Stimulated activated effector memory CD8-positive, alpha-beta T cell treated with anti-CD3 and anti-CD28 coated beads, Interleukin-12 subunit alpha, Interleukin-12 subunit beta, amount 100 ng/mL, for 72 hours (primary cell): Measurements from ENCODE around the gene NMT2.

Experiments used
- ATAC-seq: fragments of 150-1000 bp; cut with Tn5 transposase; 2 replicates; pipeline ENCODE4 v1.10.0; 2021
- DNase-seq, 2 donors: peaks; one replicate each; pipeline ENCODE4 v3.0.0; 2021 to 2022; ENCODE audit warnings: low spot score in 2 of 2
- H3K27ac Mint-ChIP-seq: one replicate; pipeline ENCODE4 v1.8.0; 2022; ENCODE audit warnings: mild to moderate bottlenecking, mixed read lengths
- H3K36me3 Mint-ChIP-seq: one replicate; pipeline ENCODE4 v1.8.0; 2022; ENCODE audit warnings: mild to moderate bottlenecking, mixed read lengths
- H3K4me1 Mint-ChIP-seq: one replicate; pipeline ENCODE4 v1.8.0; 2022; ENCODE audit warnings: mixed read lengths
- H3K4me3 Mint-ChIP-seq: one replicate; pipeline ENCODE4 v1.8.0; 2022; ENCODE audit warnings: mild to moderate bottlenecking, mixed read lengths
- H3K9me3 Mint-ChIP-seq: one replicate; pipeline ENCODE4 v1.8.0; 2022; ENCODE audit warnings: mixed read lengths

NMT2 gene

DNA sequence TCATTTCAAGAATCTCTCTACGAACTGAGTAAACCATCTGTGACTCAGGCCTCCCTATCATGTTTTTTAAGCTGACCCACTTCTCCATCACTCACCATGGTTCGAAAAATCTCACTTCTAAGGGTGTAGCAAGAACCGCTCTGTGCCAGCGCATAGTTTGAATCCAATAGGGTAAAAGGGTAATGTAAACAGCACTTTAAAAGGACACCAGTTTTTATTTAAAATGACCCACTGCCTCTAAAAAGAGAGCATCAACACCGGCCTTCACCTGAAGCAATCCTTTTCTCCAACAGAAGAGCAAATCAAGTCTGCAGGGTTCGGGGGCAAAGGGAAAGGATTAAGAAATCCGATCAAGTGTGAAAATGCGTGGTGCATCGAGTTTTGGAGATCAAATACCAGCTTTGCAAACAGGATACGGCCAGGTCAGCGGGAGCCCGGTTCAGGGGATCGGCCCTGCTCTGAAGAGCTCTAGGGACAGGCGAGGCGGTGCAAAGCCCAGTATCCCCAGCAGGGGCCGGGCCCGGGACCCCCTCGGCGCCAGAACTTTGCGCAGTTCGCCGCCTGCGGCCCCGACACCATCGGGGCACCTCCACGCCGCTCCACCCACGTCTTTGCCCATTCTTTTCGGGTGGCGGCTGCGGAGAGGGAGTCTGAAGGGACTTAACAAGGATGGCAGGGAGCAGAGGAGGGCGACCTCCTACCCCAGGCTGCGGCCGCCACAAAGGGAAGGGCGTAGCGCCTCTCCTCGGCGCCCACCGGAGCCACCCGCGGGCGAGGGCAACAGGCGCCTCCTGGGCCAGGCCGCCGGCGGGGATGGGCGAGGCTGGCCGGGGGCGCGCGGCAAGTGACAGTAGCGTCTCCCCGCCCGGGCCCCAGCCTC, 842 bp downstream of the NMT2 start:
- peak overlapping the region; percentile 89 for H3K4me3 Mint-ChIP-seq
- ATAC-seq = peak; percentile 80
- DNase-seq = peak; percentile 24 to 79
- H3K9me3 Mint-ChIP-seq = no peaks in the 10 kb centered on the region
- peak overlapping the region; percentile 91 for H3K27ac Mint-ChIP-seq
- peaks cover 33% of the 10 kb centered on the region for H3K4me1 Mint-ChIP-seq
- peaks cover 5% of the 10 kb centered on the region for H3K36me3 Mint-ChIP-seq

DNA sequence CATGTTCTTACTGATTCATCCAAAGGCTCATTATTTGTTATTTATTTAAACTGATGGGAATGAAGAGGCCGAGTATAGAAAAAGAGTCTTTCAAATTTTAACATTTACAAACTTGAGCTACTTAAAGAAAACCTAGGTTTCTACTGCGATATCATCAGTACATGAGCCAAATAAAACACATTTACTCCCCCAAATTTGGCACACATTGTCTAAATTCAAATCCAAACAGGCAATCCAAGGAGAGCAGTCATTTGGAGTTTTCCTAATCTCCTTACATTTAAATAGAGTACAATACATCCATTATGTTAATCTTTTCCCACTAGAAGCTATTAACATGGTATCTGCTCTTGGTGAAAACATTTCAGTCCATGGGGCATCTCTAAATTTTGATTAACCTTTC, 2.2 kb downstream of the NMT2 start:
- ATAC-seq (no peak), DNase-seq (no peak)
- H3K9me3 Mint-ChIP-seq = no peaks in the 10 kb centered on the region
- peaks cover 28% of the 10 kb centered on the region for H3K4me1 Mint-ChIP-seq
- peak overlapping the region; percentile 89 for H3K4me3 Mint-ChIP-seq
- H3K36me3 Mint-ChIP-seq = peaks cover 5% of the 10 kb centered on the region
- H3K27ac Mint-ChIP-seq = no peak overlapping the region

DNA sequence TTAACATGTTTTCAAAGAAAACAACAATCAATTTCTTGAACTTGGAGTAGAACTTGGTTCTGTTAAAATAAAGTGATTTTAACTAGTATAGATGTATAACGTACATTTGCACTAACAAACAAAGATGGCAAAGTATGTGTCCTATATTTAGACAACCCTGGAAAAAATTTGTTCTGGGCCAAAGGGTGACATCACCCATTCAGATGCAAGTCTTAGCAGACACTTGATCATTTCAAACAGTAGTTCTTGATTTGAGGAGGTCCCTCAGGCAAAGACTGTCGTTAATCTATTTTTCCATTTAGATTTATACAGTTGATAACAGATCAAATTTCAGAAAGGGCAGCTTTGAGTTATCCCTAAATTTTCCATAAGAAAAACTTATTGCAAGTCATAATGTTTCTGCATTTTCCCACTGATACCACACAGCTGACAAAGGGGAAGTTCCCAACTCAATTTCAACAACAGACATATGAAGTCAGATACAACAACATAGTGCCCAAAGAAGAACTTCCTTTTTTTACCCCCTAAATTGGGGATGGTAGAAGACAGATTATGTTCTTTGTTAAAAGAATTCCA, 5.2 kb downstream of the NMT2 start:
- peaks cover 14% of the 10 kb centered on the region for H3K4me1 Mint-ChIP-seq
- H3K4me3 Mint-ChIP-seq = no peak overlapping the region

DNA sequence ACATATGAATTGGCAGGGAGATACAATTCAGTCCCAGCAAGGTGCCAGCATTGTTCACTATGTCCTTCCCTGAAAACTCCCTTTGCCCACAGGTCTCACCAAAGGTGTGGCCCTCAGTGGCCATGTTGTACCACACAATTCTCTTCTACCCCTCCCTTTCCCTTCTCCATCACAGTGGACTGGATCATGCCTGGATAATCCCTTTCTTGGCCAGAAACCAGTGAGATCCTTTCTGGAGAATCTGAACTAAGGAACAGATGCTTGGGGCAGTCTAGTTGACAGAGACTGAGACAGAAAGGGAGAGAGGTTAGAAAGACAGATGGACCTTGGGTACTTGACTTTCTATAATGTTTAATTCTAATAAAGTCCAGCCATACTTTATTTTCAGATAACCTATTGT, 9.5 kb downstream of the NMT2 start:
- no peaks in the 10 kb centered on the region for H3K9me3 Mint-ChIP-seq
- no peak for ATAC-seq
- H3K4me1 Mint-ChIP-seq = peaks cover 14% of the 10 kb centered on the region
- H3K36me3 Mint-ChIP-seq = no peaks in the 10 kb centered on the region
- H3K4me3 Mint-ChIP-seq = no peak overlapping the region
- no peak for DNase-seq
- no peak overlapping the region for H3K27ac Mint-ChIP-seq

More for the DNA sequence above, 5.2 kb downstream of the NMT2 start:
- H3K27ac Mint-ChIP-seq = no peak overlapping the region
- peaks cover 5% of the 10 kb centered on the region for H3K36me3 Mint-ChIP-seq
- DNase-seq = no peak
- no peaks in the 10 kb centered on the region for H3K9me3 Mint-ChIP-seq
- no peak for ATAC-seq

DNA sequence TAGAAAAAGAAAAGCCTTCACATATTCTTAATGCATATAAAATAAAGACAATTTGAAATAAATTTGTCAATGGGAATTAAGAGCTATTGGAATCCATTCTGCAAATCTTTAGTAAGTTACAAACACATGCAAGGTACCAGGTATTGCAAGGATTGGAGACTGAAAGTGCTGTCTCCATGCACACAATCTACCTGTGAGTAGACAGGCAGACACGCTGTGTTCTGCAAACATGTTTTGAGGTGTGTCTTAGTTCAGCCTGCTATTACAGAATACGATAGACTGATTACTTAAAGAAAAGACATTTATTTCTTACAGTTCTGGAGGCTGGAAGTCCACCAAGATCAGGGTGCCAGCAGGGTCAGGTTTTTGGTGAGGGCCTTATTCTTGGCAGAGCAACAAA, 10.0 kb downstream of the NMT2 start:
- Mint-ChIP-seq H3K36me3 (no peaks in the 10 kb centered on the region), H3K27ac (no peak overlapping the region), H3K4me1 (peaks cover 14% of the 10 kb centered on the region), H3K9me3 (no peaks in the 10 kb centered on the region), H3K4me3 (no peak overlapping the region)
- no peak for DNase-seq
- no peak for ATAC-seq

DNA sequence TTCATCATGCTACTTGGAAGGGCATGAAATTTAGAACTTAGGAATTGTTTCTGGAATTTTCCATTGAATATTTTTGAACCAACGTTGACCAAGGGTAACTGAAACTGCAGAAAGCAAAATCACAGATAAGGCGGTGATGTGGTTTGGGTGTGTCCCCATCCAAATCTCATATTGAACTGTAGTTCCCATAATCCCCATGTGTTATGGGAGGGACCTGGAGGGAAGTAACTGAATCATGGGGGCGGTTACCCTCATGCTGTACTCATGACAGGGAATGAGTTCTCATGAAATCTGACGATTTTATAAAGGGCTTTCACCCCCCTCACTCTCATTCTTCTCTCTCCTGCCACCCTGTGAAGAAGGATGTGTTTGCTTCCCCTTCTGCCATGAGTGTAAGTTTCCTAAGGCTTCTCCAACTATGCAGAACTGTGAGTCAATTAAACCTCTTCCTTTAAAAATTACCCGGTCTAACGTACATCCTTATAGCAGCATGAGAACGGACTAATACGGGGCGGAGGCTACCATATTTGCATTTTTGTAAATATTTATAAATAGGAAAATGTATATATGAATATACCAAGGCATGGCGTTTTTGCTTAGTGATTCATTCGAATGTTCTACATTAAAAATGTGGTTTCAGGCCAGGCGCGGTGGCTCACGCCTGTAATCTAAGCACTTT, 12.4 kb downstream of the NMT2 start:
- Mint-ChIP-seq H3K4me1 (peaks cover 32% of the 10 kb centered on the region), H3K4me3 (no peak overlapping the region), H3K36me3 (no peaks in the 10 kb centered on the region), H3K9me3 (no peaks in the 10 kb centered on the region), H3K27ac (no peak overlapping the region)
- ATAC-seq (no peak), DNase-seq (no peak)

DNA sequence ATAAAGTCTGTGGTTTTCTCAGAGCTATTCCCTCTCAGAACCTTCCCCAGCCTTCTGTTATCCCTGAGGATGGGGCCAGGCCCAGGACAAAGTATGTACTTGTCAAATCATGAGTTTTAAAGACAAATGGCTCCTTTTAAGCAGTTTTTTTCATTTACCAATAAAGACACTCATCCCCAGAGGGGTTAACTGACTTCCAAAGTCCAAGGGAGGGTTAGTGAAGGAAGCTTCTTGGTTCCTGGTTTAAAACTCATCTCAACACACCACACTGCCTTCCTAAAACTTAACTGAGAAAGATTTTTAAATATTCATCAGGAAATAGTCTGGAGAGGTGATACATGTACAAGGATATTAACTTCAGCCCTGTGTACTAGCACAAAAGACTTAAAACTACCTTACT, 15.9 kb downstream of the NMT2 start:
- Mint-ChIP-seq H3K4me3 (no peak overlapping the region), H3K4me1 (peaks cover 25% of the 10 kb centered on the region), H3K9me3 (no peaks in the 10 kb centered on the region), H3K36me3 (no peaks in the 10 kb centered on the region), H3K27ac (peak overlapping the region; percentile 33)
- no peak for DNase-seq
- ATAC-seq = no peak

DNA sequence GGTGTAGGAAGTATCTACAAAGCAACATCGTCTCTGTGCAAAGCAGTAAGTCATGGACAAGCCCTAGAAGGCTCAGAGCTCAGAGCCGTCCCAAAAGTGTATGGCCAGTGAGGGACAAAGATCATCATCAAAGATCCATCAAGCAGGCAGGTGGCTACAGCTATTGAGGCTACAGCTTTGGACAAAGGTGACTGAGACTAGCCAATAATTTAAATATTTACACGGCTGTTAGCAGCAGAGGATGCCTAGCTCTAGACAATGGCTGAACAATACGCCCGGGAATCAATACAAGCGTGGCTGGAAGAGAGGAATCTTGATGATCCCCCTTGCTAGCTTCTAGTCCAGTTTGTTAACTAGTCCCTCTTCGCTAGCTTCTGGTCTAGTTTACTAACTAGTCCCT, 17.9 kb downstream of the NMT2 start:
- Mint-ChIP-seq H3K4me3 (no peak overlapping the region), H3K9me3 (no peaks in the 10 kb centered on the region), H3K36me3 (no peaks in the 10 kb centered on the region), H3K4me1 (peaks cover 29% of the 10 kb centered on the region), H3K27ac (no peak overlapping the region)
- ATAC-seq (no peak), DNase-seq (no peak)

DNA sequence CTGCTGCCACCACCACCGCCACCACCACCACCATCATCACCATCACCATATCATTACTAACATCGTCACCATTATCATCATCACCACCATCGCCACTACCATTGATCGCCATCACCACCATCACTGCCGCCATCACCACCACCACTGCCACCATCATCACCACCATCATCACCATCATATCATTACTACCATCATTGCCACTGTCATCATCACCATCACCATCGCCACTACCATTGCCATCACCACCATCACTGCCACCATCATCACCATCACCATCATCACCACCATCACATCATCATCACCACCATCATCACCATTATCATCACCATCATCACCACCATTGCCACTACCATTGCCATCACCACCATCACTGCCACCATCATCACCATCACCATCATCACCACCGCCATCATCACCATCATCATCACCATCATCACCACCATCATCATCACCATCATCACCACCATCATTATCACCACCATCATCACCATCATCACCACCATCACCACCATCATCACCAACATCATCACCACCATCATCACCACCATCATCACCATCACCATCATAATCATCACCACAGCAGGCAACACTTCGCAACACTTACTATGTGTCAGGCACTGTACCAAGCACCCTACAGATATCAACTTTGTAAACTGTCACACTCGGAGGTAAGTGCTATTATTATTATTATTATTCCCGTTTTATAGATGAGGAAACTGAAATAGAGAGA, 19.3 kb downstream of the NMT2 start:
- no peak for DNase-seq
- Mint-ChIP-seq H3K4me3 (no peak overlapping the region), H3K36me3 (no peaks in the 10 kb centered on the region), H3K9me3 (no peaks in the 10 kb centered on the region), H3K27ac (no peak overlapping the region), H3K4me1 (peaks cover 31% of the 10 kb centered on the region)
- ATAC-seq = no peak

DNA sequence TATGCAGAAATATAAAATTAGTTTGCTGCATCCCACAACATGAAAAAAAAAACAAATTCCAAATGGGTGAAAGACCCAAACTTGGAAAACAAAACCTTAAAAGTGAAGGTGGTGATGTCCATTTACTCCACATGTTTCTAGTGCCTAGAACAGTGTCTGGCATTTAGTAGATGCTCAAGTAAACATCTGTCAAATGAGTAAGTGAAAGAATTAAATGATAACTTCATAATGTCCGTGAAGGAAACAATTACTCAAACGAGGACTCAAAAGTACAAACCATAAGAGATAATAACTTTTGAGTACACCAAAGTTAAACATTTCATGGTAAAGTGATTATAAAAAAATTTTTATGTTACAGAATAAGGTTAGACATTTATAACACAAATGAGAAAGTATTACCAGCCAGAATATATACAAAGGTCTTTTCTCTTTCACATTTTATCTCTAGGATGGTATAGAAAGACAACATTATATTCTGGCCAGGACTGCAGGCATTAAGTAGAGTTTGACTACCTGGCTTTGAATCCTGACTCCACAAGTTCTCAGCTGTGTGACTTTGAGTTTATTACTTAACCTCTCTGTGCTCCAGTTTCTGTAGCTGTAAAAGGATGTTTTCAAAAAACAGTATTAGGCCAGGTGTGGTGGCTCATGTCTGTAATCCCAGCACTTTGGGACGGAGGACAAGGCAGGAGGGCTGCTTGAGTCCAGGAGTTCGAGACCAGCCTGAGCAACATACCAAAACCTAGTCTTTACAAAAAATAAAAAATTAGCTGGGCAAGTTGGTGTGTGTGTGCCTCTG, 20.7 kb downstream of the NMT2 start:
- Mint-ChIP-seq H3K4me3 (no peak overlapping the region), H3K9me3 (no peaks in the 10 kb centered on the region), H3K4me1 (peaks cover 29% of the 10 kb centered on the region), H3K27ac (no peak overlapping the region), H3K36me3 (no peaks in the 10 kb centered on the region)
- ATAC-seq (no peak), DNase-seq (no peak)

DNA sequence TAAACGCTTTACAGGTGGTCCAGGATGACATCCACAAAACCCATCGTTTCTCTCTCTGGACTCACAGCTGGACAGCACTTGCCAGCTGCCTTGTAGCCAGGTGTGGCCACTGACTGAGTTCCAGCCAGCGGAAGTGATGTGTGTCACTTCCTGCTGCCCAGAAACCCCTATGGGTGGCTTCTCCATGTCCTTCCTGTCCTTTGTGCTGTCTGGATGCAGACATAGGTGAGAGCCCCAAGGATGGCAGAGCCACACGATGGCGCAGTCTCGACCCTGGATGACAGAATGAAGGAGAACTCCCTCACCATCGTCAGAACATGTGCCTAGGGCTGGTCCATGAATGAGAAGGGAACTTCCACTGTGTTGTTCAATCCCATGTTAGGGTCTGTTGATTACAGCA, 22.1 kb downstream of the NMT2 start:
- Mint-ChIP-seq H3K36me3 (peaks cover 3% of the 10 kb centered on the region), H3K27ac (no peak overlapping the region), H3K9me3 (no peaks in the 10 kb centered on the region), H3K4me1 (peaks cover 29% of the 10 kb centered on the region), H3K4me3 (no peak overlapping the region)
- DNase-seq (no peak), ATAC-seq (no peak)

DNA sequence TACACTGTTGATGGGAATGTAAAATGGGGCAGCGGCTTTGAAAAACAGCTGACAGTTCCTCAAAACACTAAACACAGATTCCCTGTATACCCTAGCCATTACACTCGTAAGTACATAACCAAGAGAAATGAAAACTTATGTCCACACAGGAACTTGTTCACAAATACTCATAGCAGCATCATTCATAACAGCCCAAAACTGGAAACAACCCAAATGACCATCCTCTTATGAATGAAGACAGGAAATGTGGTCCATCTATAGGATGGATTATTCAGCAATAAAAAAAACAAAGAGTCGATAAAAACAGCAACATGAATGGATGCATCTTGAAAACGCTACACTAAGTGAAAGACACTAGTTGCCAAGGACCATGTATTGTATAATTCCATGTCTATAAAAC, 23.7 kb downstream of the NMT2 start:
- Mint-ChIP-seq H3K9me3 (no peaks in the 10 kb centered on the region), H3K27ac (no peak overlapping the region), H3K36me3 (peaks cover 9% of the 10 kb centered on the region), H3K4me3 (no peak overlapping the region), H3K4me1 (peaks cover 34% of the 10 kb centered on the region)
- no peak for DNase-seq
- no peak for ATAC-seq

DNA sequence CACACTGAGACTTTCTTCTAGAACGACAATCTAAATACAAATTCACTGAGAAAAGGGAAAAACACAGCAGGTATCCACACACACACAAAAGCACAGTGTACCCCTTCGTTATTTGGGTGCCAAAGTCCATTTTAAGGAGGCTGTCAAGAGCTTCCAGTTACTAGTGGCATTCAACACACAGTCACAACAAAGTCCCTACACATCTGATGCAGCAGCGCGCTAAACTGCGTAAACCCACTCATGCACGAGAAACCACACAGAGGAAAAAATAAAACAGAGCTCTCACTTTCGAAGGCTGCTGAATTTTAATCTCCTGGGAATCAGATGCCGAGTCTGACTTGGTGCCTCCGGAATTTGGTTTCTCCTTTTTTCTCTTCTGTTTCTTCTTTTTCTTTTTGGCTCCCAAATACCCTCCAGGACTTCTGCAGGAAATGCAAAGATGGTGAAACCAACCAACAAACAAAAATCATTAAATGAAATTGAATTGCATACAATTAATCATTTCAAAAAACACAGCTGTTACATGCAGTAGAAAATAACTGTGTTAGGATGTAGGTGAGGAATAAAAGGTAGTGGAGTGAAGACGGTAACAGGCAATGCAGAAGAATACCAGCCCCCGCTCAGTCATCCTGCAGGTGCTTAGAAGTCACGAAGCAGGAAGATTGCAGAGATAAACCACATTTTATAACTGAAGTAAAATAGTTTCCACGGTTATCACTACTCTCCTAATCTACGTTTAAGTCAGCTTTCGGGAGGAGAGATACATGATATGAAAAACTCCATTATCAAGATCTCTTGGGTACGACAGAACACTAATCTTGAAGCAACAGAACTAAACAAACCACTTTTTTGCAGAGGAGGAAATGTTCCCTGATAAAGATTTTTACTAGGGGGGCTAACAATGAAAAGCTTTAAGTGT, 27.1 kb downstream of the NMT2 start:
- ATAC-seq = no peak
- Mint-ChIP-seq H3K9me3 (no peaks in the 10 kb centered on the region), H3K27ac (peak overlapping the region; percentile 45), H3K36me3 (peaks cover 22% of the 10 kb centered on the region), H3K4me3 (peak overlapping the region; percentile 19), H3K4me1 (peaks cover 30% of the 10 kb centered on the region)
- DNase-seq = no peak

DNA sequence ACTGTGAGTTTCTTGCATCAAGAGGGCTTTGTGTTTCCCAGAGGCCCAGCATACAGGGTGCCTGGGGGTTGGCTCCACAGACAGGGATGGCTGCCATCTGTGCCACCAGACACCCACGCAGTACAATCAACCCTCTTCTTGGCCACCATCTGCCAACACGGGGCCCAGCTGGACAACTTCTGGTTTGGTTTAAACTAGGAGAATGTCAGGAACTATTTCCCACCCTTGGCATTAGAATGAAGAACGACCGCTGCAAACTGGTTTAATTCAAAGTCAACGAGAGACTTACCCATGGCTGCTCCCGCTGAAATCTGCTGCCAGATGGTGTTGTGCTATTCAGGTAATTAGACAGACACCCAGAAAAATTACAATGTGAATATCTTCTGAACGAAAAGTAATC, 27.8 kb downstream of the NMT2 start:
- Mint-ChIP-seq H3K4me1 (peaks cover 23% of the 10 kb centered on the region), H3K9me3 (no peaks in the 10 kb centered on the region), H3K27ac (peak overlapping the region; percentile 38), H3K36me3 (peaks cover 22% of the 10 kb centered on the region), H3K4me3 (no peak overlapping the region)
- no peak for DNase-seq
- ATAC-seq = no peak
